ENCODE measurements around the gene PRMT2.
"Not testable (repeated sequence)": the region's sequence is repeated elsewhere in the genome, so short reads cannot be mapped to it uniquely, and the experiment has no call there.

Gene PRMT2

DNA sequence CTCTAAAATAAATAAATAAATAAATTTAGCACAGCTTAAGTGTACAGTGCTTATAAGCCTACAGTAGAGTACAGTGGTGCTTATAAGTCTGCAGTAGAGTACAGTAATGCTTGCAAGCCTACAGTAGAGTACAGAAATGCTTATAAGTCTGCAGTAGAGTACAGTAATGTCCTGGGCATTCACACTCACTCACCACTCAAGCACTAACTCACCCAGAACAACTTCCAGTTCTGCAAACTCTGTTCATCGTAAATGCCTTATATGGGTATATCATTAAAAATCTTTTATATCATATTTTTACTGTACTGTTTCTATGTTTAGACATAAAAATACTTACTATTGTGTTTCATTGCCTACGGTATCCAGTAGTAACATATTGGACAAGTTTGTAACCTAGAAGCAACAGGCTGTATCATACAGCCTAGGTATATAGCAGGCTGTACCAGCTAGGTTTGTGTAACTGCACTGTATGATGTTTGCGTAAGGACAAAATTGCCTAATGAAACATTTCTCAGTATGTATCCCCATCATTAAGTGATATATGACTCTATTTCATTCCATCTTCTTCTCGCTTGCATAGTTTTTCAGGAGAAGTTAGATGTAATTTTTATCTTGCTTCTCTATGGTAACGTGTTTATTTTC lies 16.6 kb upstream of the PRMT2 start:
- no peak for DNase-seq

DNA sequence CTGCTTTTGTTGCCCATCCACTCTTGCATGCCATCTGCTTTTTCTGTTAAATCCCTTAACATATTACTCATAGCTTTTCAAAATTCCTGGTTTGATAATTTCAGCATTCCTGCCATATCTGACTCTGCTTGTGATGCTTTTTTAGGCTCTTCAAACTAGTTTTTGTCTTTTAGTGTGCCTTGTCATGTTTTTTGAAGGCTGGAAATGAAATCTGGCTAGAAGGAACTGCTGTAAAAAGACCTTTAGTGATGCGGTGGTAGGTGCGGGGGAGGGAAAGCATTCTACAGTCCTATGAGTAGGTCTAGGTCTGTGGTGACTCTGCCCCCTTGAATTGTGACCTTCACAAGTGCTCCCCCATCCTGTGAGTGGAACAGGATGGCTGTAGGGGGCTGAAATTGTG lies 15.6 kb upstream of the PRMT2 start:
- DNase-seq = no peak

DNA sequence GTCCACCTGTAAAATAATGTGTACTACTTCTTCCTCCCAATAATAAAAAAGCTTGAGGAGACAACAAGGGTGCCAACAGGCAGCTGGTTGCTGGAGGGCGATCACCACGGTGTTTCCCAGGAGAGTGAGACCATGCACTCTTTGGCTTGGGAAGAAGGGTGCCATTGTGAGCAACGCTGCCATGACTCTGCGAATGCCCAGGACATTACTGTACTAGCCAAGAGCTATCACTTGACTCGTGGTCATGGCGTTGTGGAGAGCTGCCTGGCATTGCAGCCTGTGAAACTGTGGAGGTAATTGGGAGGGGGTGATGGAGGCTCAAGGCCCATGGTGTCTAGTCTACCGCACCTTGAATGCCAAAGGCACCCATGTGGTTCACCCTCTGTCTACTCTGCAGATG lies 14.6 kb upstream of the PRMT2 start:
- no peak for DNase-seq

DNA sequence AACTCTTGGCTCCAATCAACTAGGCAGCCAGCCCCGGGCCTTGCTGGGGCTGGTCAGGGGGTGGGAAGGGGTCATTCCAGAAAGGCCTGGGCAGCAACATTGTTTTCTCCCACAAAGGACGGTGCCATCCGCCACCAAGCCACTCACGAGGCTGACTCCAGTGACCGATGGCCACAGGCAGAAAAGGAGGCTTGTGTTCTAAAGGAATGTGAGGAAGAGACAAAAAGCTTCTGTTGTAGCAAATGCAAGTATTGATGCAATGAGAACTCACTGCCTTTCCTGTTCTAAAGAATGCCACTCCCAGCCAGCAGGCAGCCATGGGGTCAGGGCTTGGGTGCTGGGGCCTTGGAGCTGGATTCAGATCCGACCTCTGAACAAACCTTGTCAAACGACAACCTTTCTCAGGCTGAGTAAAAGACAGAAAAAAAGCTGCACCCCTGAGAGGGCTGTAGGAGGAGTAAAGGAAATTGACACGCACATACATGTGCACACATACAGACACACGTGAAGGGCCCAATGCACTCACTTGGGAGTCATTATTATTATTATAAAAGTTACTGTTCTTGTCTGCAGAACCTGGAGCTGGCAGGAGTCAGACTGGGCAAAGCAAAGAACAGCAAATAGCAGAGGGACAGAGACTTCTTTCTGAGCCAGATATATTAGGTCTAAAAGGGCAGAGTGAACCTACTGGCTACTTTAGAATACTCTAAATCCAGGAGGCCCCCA lies 13.9 kb upstream of the PRMT2 start:
- DNase-seq = no peak

DNA sequence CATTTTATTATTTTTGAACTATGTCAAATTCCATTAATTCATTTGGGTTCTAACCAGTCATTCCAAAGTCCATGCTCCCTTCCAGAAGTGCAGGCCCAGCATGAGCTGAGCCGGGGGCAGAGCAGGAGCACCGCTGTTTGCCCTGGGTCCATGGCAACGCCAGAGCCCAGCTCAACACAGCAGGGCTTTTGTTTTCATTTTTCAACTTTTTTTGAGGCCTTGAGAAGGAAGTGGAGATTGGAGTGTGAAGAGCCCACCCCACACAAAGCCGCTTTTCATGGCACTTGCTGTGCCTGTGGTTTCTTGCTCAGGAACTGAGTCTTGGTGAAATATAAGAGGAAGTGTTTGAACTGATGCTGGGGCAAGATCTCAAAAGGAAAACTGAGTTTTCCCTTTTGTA lies 13.2 kb upstream of the PRMT2 start:
- peak; percentile 52 for DNase-seq

DNA sequence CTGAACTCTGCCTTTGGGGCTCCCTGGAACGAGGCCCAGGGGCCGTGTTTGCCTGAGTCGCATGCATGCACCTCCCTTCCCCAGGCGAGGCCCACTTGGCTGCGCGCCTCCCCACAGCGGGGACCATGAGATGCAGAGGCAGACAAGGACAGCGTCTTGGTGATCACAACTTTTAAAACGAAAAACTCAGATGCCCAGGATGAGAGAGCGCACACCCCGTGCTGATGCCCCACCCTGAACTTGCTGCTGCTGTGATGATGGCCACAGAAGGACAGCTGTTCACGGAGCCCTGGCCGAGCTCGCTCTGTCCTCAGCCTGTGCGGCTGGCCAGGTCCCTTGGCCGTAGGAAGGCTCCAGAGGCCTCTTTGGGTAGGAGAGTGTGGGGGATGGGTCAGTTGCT lies 11.4 kb upstream of the PRMT2 start:
- DNase-seq = no peak

DNA sequence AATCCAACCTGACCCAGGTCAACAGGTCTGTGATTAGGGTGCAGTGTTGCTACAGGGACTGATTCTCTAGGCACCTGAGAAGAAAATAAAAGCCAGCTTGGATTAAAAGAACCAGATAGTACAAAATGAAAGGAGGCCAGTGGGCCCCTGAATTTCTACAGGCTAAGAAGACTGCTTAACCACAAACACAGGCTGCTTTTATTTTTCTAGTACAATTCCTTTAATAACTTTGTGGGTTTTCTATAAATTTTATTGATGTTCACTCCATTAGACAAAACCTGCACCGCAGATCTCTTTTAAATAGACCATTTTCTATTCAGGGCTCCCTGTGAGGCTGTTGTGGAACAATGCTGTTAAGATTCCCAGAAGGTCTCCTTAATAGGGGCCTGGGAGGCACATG lies 9.7 kb upstream of the PRMT2 start:
- no peak for DNase-seq

DNA sequence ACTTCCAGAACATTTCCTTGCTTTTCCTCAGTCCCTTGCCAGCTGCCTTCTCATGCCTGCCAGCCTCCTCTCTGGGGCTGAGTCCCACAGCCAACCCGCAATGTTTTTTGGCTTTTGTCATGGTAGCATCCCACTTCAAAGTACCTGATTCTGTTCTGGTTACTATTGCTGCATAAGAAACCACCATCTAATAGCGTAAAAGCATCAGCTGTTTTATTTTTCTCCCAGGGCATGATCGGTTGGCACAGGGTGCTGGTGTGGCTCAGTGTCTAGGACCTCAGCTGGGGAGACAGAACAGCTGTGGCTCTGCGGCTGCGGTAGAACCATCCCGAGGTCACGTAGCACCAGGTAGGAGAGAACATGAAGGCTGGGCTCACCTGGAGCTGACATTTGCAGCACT lies 8.9 kb upstream of the PRMT2 start:
- no peak for DNase-seq

DNA sequence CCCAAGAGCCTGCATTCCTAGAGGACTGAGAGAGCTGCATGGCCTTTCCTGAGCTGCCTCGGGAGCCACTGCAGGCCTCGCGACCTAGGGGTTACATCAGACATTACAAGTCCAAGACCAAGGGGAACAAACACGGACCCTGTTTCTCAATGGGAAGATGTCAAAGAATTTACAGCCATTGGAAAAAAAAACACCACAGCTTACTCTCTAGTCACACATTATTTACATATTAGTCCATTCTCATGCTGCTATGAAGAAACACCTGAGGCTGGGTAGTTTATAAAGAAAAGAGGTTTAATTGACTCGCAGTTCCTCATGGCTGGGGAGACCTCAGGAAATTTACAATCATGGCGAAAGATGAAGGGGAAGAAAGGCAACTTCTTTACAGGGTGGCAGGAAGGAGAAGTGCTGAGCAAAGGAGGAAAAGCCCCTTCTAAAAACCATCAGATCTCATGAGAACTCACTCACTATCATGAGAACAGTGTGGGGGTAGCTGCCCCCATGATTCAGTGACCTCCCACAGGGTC lies 8.4 kb upstream of the PRMT2 start:
- DNase-seq = no peak

DNA sequence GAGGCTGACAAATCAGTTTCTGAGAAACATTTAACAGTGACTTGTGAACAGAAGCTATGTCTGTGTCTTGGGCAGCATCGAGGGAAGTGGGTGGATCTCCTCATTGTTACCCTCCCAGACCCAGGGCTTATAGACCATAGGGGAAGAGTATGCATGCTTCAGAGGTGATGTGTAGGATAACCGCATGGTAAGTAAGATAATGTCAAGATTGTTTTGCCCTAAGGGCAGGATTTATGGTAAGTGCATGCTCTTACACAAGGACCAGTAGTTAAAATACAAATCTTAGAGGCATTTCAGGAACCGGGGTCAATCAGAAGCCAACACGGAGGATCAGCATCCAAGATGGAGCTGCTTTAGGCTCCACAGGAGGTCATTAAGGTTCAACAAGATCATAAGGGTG lies 7.7 kb upstream of the PRMT2 start:
- no peak for DNase-seq

DNA sequence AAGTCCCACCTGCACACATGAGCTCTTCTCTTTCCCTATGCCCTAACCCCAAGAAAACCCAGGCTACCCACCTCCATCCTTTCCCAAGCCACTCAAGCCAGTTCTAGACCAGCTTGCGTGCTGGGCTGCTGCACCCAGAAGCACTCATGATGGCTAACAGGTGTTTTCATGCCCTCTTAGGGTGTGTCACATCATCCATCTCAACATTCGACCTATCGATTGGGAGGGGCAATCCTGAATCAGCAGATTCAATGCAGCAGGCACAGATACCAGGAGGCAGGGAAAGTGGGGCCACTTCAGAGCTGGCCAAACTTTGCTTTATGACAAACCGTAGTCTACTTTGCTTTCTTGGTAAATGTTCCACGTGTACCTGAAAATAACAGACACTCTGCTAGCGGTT lies 6.6 kb upstream of the PRMT2 start:
- DNase-seq = no peak

DNA sequence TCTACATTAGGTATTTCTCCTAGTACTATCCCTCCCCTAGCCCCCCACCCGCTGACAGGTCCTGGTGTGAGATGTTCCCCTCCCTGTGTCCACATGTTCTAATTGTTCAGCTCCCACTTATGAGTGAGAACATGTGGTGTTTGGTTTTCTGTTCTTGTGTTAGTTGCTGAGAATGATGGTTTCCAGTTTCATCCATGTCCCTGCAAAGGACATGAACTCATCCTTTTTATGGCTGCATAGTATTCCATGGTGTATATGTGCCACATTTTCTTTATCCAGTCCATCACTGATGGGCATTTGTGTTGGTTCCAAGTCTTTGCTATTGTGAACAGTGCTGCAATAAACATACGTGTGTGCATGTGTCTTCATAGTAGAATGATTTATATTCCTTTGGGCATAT lies 4.6 kb upstream of the PRMT2 start:
- DNase-seq = not testable (repeated sequence)

DNA sequence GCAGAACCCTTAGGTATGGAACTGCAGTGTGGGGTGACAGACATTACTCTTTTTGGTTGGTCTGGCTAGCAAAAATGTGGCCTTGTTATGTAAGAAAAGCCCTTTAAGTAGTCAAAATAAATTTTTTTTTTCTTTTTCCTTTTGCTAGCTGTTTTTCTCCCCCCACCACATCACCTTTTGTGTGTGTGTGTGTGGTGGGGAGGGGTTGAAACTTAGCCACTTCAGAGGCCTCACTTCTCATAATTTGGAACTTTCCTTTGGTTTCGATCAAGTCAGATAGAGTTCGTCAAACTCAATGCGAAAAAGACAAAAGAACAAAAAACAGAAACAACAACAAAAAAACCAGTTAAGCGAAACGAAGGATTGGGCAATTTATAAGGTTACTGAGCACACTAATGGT lies 1.9 kb upstream of the PRMT2 start:
- DNase-seq = no peak

DNA sequence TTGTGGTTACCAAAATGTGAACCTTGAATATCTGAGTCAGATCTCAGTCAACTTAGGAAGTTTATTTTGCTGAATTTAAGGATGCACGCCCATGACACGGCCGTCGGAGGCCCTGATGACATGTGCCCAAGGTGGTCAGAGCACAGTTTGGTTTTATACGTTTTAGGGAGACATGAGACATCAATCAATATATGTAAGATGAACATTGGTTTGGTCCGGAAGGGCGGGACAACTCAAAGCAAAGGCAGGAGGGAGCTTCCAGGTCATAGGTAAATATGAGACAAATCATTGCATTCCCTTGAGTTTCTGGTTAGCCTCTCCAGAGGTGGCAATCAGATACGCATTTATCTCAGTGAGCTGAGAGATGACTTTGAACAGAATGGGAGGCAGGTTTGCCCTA lies 1.0 kb upstream of the PRMT2 start:
- DNase-seq = no peak

DNA sequence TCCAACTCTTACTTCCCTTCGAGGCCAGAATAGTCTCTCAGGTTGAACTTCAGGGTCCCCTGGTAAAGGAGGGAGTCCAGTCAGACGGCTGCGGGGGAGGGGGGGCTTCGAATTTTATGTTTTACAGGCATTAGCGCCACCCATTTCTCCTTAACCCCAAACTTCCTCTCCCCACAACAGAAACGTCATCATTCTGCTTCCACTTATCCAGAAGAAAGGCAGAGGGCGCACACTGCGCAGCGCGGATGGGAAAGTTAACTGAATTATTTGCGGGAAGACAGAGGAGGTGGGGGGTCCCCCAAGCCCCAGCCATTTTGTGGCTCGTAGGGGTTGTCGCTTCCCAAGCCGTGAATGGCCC lies 529 bp upstream of the PRMT2 start:
- no peak for DNase-seq

DNA sequence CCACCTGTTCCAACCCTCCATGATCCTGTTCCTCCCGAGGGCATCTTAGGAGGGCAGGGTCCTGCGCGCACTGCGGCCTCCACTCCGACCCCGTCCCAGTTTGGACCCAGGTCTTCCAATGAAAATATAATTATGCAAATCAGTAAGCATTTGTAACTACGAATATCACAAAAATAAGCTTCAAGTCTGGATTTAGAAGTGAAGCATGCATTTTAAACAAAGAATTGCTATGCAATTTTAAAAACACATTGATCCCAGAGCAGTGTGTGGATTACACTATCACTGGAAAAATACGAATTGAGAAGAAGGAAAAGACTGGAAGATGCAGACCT lies 673 bp downstream of the PRMT2 start:
- no peak for DNase-seq

DNA sequence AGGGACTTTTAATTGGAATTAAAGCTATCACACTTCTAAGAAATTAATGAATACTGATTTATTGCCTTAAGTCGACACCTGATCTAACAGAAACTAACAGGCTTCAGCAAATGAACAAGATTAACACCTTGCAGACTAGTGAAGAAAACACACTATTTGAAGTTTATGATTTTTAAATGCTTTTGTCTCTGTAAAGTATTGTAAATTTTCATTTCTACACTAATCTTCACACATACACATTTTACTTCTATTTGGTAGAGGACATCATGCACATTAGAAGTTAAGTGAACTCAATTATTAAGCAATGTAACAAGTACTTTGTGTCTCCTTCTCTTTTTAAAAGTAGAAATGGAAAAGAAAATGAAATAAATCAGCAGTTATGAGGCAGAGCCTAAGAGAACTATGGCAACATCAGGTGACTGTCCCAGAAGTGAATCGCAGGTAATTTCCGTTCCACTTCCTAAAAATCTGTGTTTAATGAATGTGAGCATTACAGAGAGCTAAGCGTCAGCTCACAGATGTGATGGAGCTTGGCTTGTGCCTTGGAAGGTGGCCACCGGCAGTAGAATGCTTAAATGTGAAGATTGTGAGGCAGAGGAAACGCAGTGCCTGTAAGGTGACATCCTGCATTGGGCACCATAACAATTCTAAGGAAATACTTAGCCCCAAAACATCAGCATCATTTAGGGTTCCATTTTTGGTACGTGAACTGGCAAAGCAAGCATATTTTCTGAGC lies 1.2 kb downstream of the PRMT2 start:
- no peak for DNase-seq

DNA sequence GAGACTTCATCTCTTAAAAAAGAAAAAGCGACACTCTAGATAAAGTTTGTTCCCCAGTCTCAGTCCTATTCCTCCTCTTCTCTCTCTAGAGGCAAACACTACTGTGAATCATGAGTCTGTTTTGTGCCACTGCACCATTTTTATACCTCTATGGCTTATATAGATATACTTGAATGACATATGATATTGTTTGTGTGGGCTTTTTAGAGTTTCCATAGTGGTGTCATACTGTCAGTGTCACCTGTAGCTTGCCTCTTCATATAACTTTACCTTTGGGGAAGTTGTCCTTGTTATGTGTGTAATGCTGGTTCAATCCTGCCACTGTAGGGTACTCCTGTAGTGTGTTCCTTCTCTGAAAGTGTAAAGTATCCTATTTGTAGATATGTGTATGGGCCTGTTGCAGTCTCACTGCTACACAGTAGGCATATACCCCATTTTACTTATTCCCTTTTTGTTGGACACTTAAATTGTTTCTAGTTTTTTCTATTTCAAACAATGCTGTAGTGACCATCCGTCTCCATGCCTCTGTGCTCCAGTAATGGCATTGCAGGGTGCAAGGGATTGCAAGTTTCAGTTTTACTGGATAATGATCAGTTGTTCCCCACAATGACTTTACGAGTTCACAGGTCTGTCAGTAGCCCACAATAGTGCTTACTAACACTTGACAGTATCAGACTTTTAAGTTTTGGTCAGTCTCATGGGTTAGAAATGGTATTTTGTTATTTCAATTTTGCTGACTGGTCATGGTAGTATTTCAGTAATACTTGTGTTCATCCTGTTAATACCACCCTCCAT lies 2.7 kb downstream of the PRMT2 start:
- no peak for DNase-seq

DNA sequence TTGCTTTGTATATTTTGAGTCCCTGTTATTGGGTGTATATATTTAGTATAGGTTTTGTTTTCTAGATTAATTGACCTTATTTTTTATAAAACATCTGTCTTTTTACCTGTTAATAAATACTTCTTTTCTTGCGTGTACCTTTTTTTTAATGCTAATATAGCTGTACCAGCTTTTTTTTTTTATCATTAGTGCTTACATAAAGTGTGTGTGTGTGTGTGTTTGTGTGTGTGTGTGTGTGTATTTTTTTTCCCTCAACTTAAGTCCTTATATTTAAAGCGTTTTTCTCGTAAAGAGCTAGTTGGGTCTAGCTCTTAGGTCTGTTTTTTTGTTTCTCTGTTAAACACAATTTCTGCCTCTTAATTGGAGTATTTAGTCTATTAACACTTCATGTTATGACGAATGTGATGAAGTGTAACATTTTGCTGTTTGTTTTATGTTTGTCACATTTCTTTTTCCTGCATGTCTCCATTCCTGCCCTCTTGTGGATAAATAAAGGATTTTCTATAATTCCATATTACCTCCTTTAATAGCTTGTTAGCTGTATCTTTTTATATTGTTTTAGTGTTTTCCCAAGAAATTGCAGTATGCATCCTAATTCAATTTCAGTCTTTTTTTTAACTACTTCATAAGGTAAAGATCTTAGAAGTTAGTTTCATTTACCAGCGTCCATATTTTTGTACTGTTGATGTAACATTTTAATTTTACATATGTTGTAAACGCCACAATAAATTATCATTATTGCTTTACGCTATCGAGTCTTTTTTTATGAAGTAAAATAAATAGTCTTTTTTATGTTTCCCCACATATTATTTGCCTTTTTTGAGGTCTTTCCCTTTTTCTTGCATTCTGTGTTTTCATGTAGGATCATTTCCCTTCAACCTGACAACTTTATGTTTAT lies 4.3 kb downstream of the PRMT2 start:
- DNase-seq = no peak

DNA sequence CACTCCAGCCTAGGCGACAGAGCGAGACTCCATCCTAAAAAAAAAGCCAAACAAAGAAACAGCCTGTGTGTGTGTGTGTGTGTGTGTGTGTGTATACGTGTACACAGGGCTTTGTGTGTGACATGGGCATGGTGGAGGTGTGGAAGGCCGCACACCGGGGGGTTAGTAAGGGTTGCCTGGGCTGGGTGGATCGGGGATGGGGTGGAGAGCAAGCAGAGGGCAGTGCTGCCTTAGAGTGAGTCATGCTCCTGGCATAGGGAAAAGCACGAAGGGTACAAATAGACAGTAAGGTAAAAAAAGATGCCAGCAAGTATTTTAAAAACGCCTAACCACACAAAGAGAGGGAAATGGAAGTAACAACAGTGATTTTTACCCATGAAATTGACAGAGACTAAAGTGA lies 6.2 kb downstream of the PRMT2 start:
- DNase-seq = no peak

DNA sequence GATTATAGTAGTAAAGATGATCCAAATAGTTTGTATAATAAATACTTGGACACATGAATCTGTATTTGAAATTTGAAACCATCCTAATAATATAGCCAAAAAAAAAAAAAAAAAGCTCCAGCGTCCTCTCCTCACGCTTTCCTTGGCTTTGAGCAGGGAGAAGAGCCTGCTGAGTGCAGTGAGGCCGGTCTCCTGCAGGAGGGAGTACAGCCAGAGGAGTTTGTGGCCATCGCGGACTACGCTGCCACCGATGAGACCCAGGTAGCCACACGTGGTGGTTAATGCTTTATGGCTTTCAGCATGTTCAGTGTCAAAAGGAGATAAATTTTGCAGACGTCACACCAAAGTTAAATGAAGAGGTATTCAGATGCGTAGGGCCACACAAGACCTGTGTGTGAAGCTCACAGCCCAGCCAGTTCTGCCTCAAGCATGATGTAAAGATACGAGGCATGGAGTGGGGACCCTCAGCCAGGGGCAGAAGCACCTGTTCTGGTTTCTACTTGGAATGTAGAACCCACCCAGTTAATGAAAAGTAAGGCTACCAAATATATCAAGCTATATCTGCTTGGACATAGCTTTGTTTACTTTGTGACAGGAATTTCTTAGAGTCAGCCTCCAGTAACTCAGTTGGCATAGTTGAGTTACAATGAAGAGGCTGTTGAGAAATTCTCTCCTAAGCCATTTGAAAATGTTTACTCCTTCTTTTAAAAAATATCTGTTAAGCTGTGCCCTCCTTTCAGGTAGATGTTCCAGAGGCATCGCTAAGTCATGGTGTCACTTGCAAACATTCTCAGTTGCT lies 8.1 kb downstream of the PRMT2 start:
- DNase-seq = no peak

DNA sequence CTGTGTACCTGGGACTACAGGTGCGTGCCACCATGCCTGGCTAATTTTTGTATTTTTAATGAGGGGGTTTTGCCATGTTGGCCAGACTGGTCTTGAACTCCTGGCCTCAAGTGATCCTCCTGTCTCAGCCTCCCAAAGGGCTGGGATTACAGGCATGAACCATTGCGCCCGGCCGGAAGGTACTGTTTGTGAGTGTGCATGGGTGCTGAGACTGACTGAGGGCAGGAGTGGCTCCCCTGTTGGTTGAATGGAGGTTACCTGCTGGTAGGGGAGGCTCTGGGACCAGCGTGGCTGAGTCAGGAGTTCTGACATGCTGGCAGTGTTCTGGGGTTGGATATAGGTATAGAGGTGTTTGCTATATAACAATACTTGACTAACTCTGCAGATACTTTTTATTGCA lies 10.4 kb downstream of the PRMT2 start:
- DNase-seq = no peak
